A549 (cell line): ENCODE results near the gene KCNIP2.

Experiments used
- POLR2A ChIP-seq: IDR thresholded peaks from 2 replicates; pipeline ENCODE4 v1.6.1; 2012; ENCODE audit warnings: mild to moderate bottlenecking, low read length
- RNF2 ChIP-seq: fragments of 200-600 bp; sonication (generic); IDR thresholded peaks from 2 replicates; pipeline ENCODE4 v1.6.1; 2016; ENCODE audit warnings: low read depth, mild to moderate bottlenecking, antibody characterized with exemption, moderate library complexity, borderline replicate concordance
- SREBF2 ChIP-seq: fragments of 450-650 bp; IDR thresholded peaks from 2 replicates; pipeline ENCODE4 v1.6.1; 2014; ENCODE audit warnings: mild to moderate bottlenecking, moderate library complexity
- TP53 ChIP-seq: fragments of 250-450 bp; sonication (Bioruptor Pico); IDR thresholded peaks from 2 replicates; pipeline ENCODE4 v1.5.0; 2021; ENCODE audit warnings: mild to moderate bottlenecking, moderate library complexity

DNA sequence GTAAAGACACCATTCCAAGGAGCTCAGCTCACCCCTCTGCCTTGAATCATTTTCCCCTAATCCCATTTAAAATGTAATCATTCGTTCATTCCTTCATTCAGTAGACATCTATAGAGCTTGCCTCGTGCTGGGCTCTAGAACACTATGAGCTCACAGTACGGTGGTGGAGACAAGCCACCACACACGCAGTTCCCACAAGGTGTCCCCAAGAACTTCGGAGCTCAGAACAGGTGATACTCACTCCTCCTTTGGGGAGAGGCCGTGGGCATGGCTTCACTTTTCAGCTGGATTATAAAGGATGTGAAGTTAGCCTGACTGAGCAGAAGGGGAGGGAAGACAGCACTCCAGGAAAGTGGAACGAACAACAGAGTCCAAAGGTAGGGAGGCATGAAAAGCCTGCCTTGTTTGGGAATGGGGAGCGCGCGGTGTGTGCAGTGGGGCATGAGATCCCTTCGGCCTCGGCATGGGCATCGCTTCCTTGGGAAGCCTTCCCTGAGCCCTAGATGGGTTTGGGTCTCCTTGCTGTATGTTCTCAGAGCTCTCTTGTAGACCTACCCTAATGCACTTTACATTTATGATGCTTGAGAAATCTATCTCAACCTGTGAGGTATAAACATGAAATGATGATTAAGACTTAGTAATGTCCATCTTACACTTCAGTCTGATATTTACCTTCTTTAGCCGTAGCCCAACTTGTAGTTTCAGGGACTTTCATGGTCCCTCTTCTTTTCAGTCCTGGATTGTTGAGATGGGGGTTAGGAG lies 24.5 kb downstream of the KCNIP2 start:
- 0 out of 2 replicates have a peak, but pooled peaks have one; percentile 54 for TF ChIP-seq TP53 (CRISPR knock-in tag)
- no peak for TF ChIP-seq RNF2
- no peak for TF ChIP-seq POLR2A
- TF ChIP-seq SREBF2, result no peak
